ENCODE results near the gene SLAMF8. TPM values are rescaled to one million over a fixed set of nuclear protein-coding genes. Genes with fewer than 3 reads are reported as not detected.

SLAMF8 gene
- total RNA-seq, 4 donors from 2014 or later, result 8.9 to 36.0 (median 11.2) TPM

GRCh38 chr1:159786465-159786864 is 40.2 kb upstream of the SLAMF8 start:
- no peak for ATAC-seq (ENCODE audit: low FRiP score)
- no peak for TF ChIP-seq CTCF (IDR thresholded peaks at IDR 0.05)
- DNase-seq (ENCODE audit: low spot score), result no peak

GRCh38 chr1:159786966-159787365 is 39.7 kb upstream of the SLAMF8 start:
- ATAC-seq (ENCODE audit: low FRiP score) (no peak), DNase-seq (ENCODE audit: low spot score) (no peak)
- no peak for TF ChIP-seq CTCF (IDR thresholded peaks at IDR 0.05)

- ATAC-seq (ENCODE audit: low FRiP score), result no peak
- no peak for DNase-seq (ENCODE audit: low spot score)
- no peak for TF ChIP-seq CTCF (IDR thresholded peaks at IDR 0.05)
These were observed 36.3 kb upstream of the SLAMF8 start for GRCh38 chr1:159790237-159790917.

- ATAC-seq (ENCODE audit: low FRiP score) (no peak), DNase-seq (ENCODE audit: low spot score) (no peak)
- no peak for TF ChIP-seq CTCF (IDR thresholded peaks at IDR 0.05)
These were observed 35.6 kb upstream of the SLAMF8 start for GRCh38 chr1:159791031-159791430.

GRCh38 chr1:159791461-159791860 is 35.2 kb upstream of the SLAMF8 start:
- no peak for TF ChIP-seq CTCF (IDR thresholded peaks at IDR 0.05)
- ATAC-seq (ENCODE audit: low FRiP score) (no peak), DNase-seq (ENCODE audit: low spot score) (no peak)

- ATAC-seq (ENCODE audit: low FRiP score), result no peak
- TF ChIP-seq CTCF (IDR thresholded peaks at IDR 0.05), result no peak
These were observed 31.1 kb upstream of the SLAMF8 start for GRCh38 chr1:159795534-159795933.

GRCh38 chr1:159798893-159799292 is 27.8 kb upstream of the SLAMF8 start:
- peak; percentile 42 for DNase-seq (ENCODE audit: low spot score)
- peak in 1 of 3 donors; percentile 17 for TF ChIP-seq CTCF (IDR thresholded peaks at IDR 0.05)
- ATAC-seq (ENCODE audit: low FRiP score), result peak; percentile 94

More at GRCh38 chr1:159795534-159795933, 31.1 kb upstream of the SLAMF8 start:
- DNase-seq (ENCODE audit: low spot score), result no peak
